Loucy (cell line): ENCODE data around the gene PDXK.

ENCODE experiments used
- H2AFZ ChIP-seq: fragments of 200-600 bp; sonication (generic); 2 replicates; pipeline ENCODE4 v1.6.0; 2016; ENCODE audit warnings: antibody characterized with exemption, mild to moderate bottlenecking, low read length, moderate library complexity
- H3F3A ChIP-seq: fragments of 200-600 bp; 2 replicates; pipeline ENCODE4 v1.6.0; 2016; ENCODE audit warnings: antibody characterized with exemption, low read depth, mild to moderate bottlenecking
- H3K27me3 ChIP-seq: fragments of 200-600 bp; sonication (generic); 2 replicates; pipeline ENCODE4 v1.6.1; 2014; ENCODE audit warnings: low read length, mild to moderate bottlenecking; ENCODE audit not compliant: insufficient read depth, poor library complexity, severe bottlenecking
- H3K36me3 ChIP-seq: fragments of 200-600 bp; sonication (generic); 2 replicates; pipeline ENCODE4 v1.6.1; 2016; ENCODE audit warnings: low read length; ENCODE audit not compliant: insufficient read depth
- H3K4me1 ChIP-seq: fragments of 200-600 bp; sonication (generic); 2 replicates; pipeline ENCODE4 v1.5.1; 2014; ENCODE audit warnings: low read length, mild to moderate bottlenecking; ENCODE audit not compliant: insufficient read depth, poor library complexity, severe bottlenecking
- H3K4me2 ChIP-seq: fragments of 200-600 bp; sonication (generic); 2 replicates; pipeline ENCODE4 v1.6.0; 2014; ENCODE audit warnings: antibody characterized with exemption, low read length, low read depth, mild to moderate bottlenecking; ENCODE audit not compliant: poor library complexity, severe bottlenecking
- H3K4me3 ChIP-seq: fragments of 200-600 bp; sonication (generic); 2 replicates; pipeline ENCODE4 v1.5.1; 2014; ENCODE audit warnings: low read length, mild to moderate bottlenecking, mixed read lengths; ENCODE audit not compliant: poor library complexity, severe bottlenecking
- H3K79me2 ChIP-seq: fragments of 200-600 bp; sonication (generic); 2 replicates; pipeline ENCODE4 v1.6.1; 2014; ENCODE audit warnings: low read length; ENCODE audit not compliant: insufficient read depth
- H3K9ac ChIP-seq: fragments of 200-600 bp; sonication (generic); 2 replicates; pipeline ENCODE4 v1.6.0; 2014; ENCODE audit warnings: mild to moderate bottlenecking, low read depth, low read length, moderate library complexity; ENCODE audit not compliant: poor library complexity, severe bottlenecking
- H3K9me2 ChIP-seq: fragments of 200-600 bp; sonication (generic); replicated peaks from 2 replicates; pipeline ENCODE4 v1.6.1; 2016; ENCODE audit warnings: low read depth, low read length, mixed read lengths
- H3K9me3 ChIP-seq: fragments of 200-600 bp; sonication (generic); 2 replicates; pipeline ENCODE4 v1.6.1; 2014; ENCODE audit warnings: mild to moderate bottlenecking, antibody characterized with exemption, low read length, low read depth; ENCODE audit not compliant: insufficient read depth
- H4K20me1 ChIP-seq: fragments of 200-600 bp; sonication (generic); 2 replicates; pipeline ENCODE4 v1.6.0; 2014; ENCODE audit warnings: antibody characterized with exemption, low read length, mild to moderate bottlenecking; ENCODE audit not compliant: insufficient read depth, poor library complexity, severe bottlenecking
- EZH2phosphoT487 ChIP-seq: fragments of 200-600 bp; IDR thresholded peaks from 2 replicates; pipeline ENCODE4 v1.6.1; 2018; ENCODE audit warnings: antibody characterized with exemption, mild to moderate bottlenecking, moderate library complexity, borderline replicate concordance
- TF ChIP-seq, protein P1 (sequence below): fragments of 200-600 bp; sonication (generic); conservative IDR thresholded peaks from 2 replicates; pipeline ENCODE4 v1.5.1; 2014; ENCODE audit warnings: mild to moderate bottlenecking, antibody characterized with exemption, low read length

PDXK gene

GRCh38 chr21:43761886-43762285 lies 43.0 kb downstream of the PDXK start:
- H3K9me2 ChIP-seq = no peaks in the 10 kb centered on the region
- no peaks in the 10 kb centered on the region for H3K4me1 ChIP-seq
- H3K4me3 ChIP-seq = no peak overlapping the region
- no peaks in the 10 kb centered on the region for H3K9me3 ChIP-seq
- peaks cover 4% of the 10 kb centered on the region; the same call in 1 of the 2 replicates for H3K36me3 ChIP-seq
- H3K4me2 ChIP-seq = no peak overlapping the region
- no peak for TF ChIP-seq EZH2phosphoT487
- H2AFZ ChIP-seq = no peak overlapping the region
- no peaks in the 10 kb centered on the region for H4K20me1 ChIP-seq
- no peak overlapping the region for H3K9ac ChIP-seq
- no peaks in the 10 kb centered on the region for H3K79me2 ChIP-seq
- H3F3A ChIP-seq = no peaks in the 10 kb centered on the region
- no peaks in the 10 kb centered on the region for H3K27me3 ChIP-seq

GRCh38 chr21:43762303-43763128 lies 43.6 kb downstream of the PDXK start:
- Histone ChIP-seq H3K79me2 (no peaks in the 10 kb centered on the region), H3K36me3 (peaks cover 4% of the 10 kb centered on the region; the same call in 1 of the 2 replicates), H3F3A (no peaks in the 10 kb centered on the region), H3K4me3 (no peak overlapping the region), H2AFZ (no peak overlapping the region), H3K9me2 (no peaks in the 10 kb centered on the region), H4K20me1 (no peaks in the 10 kb centered on the region), H3K9ac (no peak overlapping the region), H3K27me3 (no peaks in the 10 kb centered on the region), H3K4me2 (no peak overlapping the region), H3K4me1 (no peaks in the 10 kb centered on the region), H3K9me3 (no peaks in the 10 kb centered on the region)
- TF ChIP-seq EZH2phosphoT487 = no peak
- TF ChIP-seq, protein P1, sequence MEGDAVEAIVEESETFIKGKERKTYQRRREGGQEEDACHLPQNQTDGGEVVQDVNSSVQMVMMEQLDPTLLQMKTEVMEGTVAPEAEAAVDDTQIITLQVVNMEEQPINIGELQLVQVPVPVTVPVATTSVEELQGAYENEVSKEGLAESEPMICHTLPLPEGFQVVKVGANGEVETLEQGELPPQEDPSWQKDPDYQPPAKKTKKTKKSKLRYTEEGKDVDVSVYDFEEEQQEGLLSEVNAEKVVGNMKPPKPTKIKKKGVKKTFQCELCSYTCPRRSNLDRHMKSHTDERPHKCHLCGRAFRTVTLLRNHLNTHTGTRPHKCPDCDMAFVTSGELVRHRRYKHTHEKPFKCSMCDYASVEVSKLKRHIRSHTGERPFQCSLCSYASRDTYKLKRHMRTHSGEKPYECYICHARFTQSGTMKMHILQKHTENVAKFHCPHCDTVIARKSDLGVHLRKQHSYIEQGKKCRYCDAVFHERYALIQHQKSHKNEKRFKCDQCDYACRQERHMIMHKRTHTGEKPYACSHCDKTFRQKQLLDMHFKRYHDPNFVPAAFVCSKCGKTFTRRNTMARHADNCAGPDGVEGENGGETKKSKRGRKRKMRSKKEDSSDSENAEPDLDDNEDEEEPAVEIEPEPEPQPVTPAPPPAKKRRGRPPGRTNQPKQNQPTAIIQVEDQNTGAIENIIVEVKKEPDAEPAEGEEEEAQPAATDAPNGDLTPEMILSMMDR = no peak

DNA sequence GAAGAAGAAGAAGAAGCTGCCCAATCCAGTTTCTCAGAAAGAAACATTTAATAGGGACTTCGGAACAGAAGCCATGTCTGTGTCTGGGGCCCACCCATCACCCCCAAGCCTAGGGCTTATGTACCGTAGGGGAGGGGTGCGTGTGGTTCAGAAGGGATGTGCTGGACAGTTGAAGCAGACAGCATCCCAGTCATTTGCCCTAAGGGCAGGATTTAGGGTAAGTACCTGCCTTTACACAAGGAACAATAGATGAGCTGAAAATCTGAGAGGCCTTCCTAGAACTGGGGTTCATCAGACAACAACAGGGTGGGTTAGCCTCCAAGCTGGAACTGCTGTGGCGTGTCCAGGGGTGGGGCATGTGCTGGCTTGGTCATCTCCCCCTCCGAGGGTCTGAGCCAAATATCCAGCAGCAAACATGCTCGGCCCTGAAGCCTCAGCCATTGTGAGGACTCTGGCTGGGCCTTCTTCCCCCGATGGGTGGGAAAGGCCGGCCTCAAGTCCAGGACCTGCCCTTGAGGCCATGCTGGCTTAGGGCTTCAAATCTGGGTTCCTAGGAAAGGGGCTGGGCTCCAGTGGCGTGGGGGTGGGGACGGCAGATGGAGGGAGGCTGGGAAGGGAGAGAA lies 45.1 kb downstream of the PDXK start:
- Histone ChIP-seq H3K27me3 (no peaks in the 10 kb centered on the region), H3K4me1 (no peaks in the 10 kb centered on the region), H3F3A (no peaks in the 10 kb centered on the region), H3K4me3 (no peak overlapping the region), H3K9ac (no peak overlapping the region), H3K9me3 (no peaks in the 10 kb centered on the region), H3K4me2 (no peak overlapping the region), H4K20me1 (no peaks in the 10 kb centered on the region), H3K36me3 (no peaks in the 10 kb centered on the region; the same call in 1 of the 2 replicates), H3K9me2 (no peaks in the 10 kb centered on the region), H2AFZ (no peak overlapping the region), H3K79me2 (no peaks in the 10 kb centered on the region)
- TF ChIP-seq, protein P1 = no peak
- TF ChIP-seq EZH2phosphoT487 = no peak
